ENCODE data around the gene PEF1. TPM values are rescaled to one million over a fixed set of nuclear protein-coding genes. Genes with fewer than 3 reads are reported as not detected.

Gene PEF1
- total and polyA plus RNA-seq, 2 donors (not counting 3 experiments of a cell fraction or from before 2014, with no cell fraction given) = 73.3 to 161 TPM

- no peak overlapping the region for H2AFZ ChIP-seq (ENCODE audit: low read depth, low read length)
- no peaks in the 10 kb centered on the region for H3K4me1 ChIP-seq (ENCODE audit: control insufficient read depth, extremely low read depth, insufficient read depth, low read length)
- ChIA-PET POLR2A (no interaction called here), CTCF (interaction anchor here (1.1 to 1.5 kb wide), 2 partner anchors 10 to 226 kb away, joined by 3 to 4 read pairs; no protein-coding TSS in a partner anchor)
- peaks cover 0 to 1% of the 10 kb centered on the region in 2 experiments for H3K27me3 ChIP-seq (ENCODE audit: control insufficient read depth in 2 of 2, insufficient read depth in 2 of 2, low read length in 2 of 2)
- no TSS peak for BruUV-seq (replicated peaks)
- no peak overlapping the region for H3K4me2 ChIP-seq (ENCODE audit: insufficient read depth, low read length)
- FAIRE-seq (no peak), DNase-seq (ENCODE audit: low read depth, low spot score) (no peak)
- H3K27ac ChIP-seq (ENCODE audit: insufficient read depth, low read depth, low read length) = no peak overlapping the region
- no peaks in the 10 kb centered on the region for H3K9me3 ChIP-seq (replicated peaks; ENCODE audit: control insufficient read depth, insufficient read depth, low read length)
- H3K36me3 ChIP-seq (ENCODE audit: control insufficient read depth in 2 of 2, extremely low read depth in 1 of 2, insufficient read depth in 2 of 2, low read length in 2 of 2) = no peaks in the 10 kb centered on the region
- no peak overlapping the region for H3K9ac ChIP-seq (replicated peaks; ENCODE audit: extremely low read depth, insufficient read depth, low read length)
- intact Hi-C loops (cut with micrococcal nuclease) (no loop called here), dilution Hi-C loops (cut with MboI; ENCODE audit: extremely low pct_ligation_motif_present, low sequenced_read_pairs) (no loop called here)
- no peaks in the 10 kb centered on the region for H3K9me1 ChIP-seq (replicated peaks; ENCODE audit: control insufficient read depth, extremely low read depth, insufficient read depth, low read length)
- no peaks in the 10 kb centered on the region for H3K79me2 ChIP-seq (ENCODE audit: control insufficient read depth, insufficient read depth, low read length)
- TF ChIP-seq CTCF (IDR thresholded peaks at IDR 0.05; ENCODE audit: extremely low read depth in 1 of 2, insufficient read depth in 1 of 2, low read depth in 1 of 2, low read length in 2 of 2) (no peak), EZH2 (IDR thresholded peaks at IDR 0.05; ENCODE audit: borderline replicate concordance, low read depth, low read length, severe bottlenecking) (no peak), FOS (IDR thresholded peaks at IDR 0.05; ENCODE audit: borderline replicate concordance, insufficient read depth, low read length) (no peak), POLR2A (IDR thresholded peaks at IDR 0.05; ENCODE audit: low read depth, low read length) (no peak), GATA2 (IDR thresholded peaks at IDR 0.05; ENCODE audit: insufficient read depth, insufficient read length, low read depth, low read length) (no peak), POLR2AphosphoS5 (IDR thresholded peaks at IDR 0.05; ENCODE audit: insufficient read depth, low read depth, low read length) (no peak)
- TF ChIP-seq, protein P1, sequence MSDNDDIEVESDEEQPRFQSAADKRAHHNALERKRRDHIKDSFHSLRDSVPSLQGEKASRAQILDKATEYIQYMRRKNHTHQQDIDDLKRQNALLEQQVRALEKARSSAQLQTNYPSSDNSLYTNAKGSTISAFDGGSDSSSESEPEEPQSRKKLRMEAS (IDR thresholded peaks at IDR 0.05; ENCODE audit: insufficient read depth, insufficient read length) = no peak
- H4K20me1 ChIP-seq (replicated peaks; ENCODE audit: control insufficient read depth, extremely low read depth, insufficient read depth, low read length) = no peaks in the 10 kb centered on the region
- no peak overlapping the region for H3K4me3 ChIP-seq (replicated peaks in 1 of 3; ENCODE audit: insufficient read depth in 1 of 3, low read depth in 1 of 3, low read length in 3 of 3)
Observed at GRCh38 chr1:31620631-31621497, 23.8 kb downstream of the PEF1 start.
